CD1c-positive myeloid dendritic cell (primary cell): Measurements from ENCODE around the gene LRRC37A.
"Not testable (repeated sequence)": the region's sequence is repeated elsewhere in the genome, so short reads cannot be mapped to it uniquely, and the experiment has no call there.

Experiments
- DNase-seq: peaks from one replicate; pipeline ENCODE4 v3.0.0-alpha.2; 2016; ENCODE audit errors: extremely low spot score

Gene LRRC37A

DNA sequence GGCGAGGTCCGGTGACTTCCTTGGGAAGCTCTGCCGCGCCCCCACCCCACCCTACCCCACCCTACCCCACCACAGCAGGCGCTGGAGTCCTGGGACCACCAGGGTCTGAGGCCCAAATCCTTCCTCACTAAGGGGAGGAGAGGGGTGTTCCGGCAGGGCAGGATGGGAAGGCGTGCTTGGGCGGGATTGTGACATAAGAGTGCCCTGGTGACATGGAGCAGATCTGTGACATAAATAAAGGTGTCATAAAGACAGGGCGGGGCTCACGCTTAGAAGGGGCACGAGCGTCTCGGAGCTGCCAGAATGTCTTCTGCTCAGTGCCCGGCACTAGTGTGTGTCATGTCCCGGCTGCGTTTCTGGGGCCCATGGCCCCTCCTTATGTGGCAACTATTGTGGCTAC, at the start of gene LRRC37A:
LRRC37A (plus strand) TSS at position 301 of the 400 bp plus-strand sequence; CDS start at position 304, 3 bp downstream.
- DNase-seq, result not testable (repeated sequence)

DNA sequence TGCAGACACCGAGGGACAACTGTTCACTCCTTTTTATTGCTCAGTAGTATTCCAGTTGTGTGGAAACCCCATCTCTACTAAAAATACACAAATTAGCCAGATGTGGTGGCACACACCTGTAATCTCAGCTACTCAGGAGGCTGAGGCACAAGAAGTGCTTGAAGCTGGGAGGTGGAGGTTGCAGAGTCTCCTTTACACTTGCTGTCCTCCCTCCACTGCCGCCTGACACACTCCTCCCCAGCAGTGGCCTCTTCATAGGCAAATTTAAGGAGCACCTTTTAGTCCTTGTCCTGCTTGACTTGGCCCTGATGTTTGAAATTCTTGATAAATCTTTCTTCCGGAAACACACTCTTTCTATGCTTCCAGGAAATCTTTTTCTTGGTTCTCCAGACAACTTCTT, 45.8 kb upstream of the LRRC37A start:
- not testable (repeated sequence) for DNase-seq

DNA sequence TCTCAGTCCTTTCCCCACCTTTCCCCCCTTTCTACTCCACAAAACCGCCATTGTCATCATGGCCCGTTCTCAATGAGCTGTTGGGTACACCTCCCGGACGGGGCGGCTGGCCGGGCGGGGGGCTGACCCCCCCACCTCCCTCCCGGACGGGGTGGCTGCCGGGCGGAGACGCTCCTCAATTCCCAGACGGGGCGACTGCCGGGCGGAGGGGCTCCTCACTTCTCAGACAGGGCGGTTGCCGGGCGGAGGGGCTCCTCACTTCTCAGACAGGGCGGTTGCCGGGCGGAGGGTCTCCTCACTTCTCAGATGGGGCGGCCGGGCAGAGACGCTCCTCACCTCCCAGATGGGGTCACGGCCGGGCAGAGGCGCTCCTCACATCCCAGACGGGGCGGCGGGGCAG, 42.1 kb upstream of the LRRC37A start:
- not testable (repeated sequence) for DNase-seq

GRCh38 chr17:46253722-46254121, 41.2 kb upstream of the LRRC37A start:
- peak; percentile 72 for DNase-seq

DNA sequence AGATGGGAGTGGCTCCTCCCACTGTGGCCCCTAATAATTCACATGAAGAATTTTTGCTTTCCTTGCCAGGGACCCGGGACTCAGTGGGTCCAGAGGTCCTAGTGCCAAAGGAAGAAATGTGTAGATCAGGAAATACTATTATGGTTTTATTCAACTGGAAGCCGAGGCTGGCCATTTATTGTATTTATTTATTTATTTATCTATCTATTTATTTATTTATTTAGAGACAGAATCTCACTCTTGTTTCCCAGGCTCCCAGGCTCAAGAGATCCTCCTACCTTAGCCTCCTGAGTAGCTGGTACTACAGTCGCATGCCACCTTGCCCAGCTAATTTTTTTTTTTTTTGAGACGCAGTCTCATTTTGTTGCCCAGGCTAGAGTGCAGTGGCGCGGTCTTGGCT, 40.7 kb upstream of the LRRC37A start:
- DNase-seq, result not testable (repeated sequence)

GRCh38 chr17:46256369-46256768, 38.6 kb upstream of the LRRC37A start:
- DNase-seq, result not testable (repeated sequence)

GRCh38 chr17:46259845-46260661, 34.9 kb upstream of the LRRC37A start:
- DNase-seq, result not testable (repeated sequence)

DNA sequence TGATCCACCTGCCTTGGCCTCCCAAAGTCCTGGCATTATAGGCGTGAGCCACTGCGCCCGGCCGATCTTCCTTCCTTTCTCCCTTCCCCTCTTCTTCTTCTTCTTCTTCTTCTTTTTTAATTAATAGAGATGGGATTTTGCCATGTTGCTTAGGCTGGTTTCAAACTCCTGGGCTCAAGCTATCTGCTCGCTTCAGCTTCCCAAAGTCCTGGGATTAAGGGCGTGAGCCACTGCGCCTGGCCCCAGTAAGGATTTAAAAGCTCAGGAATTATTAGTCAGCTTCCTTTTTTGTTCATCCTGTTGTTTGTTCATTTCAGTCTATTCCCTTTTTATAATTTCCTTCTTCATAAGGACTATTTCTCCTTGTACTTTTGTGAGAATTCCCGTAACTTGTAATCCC, 32.7 kb upstream of the LRRC37A start:
- no peak for DNase-seq

DNA sequence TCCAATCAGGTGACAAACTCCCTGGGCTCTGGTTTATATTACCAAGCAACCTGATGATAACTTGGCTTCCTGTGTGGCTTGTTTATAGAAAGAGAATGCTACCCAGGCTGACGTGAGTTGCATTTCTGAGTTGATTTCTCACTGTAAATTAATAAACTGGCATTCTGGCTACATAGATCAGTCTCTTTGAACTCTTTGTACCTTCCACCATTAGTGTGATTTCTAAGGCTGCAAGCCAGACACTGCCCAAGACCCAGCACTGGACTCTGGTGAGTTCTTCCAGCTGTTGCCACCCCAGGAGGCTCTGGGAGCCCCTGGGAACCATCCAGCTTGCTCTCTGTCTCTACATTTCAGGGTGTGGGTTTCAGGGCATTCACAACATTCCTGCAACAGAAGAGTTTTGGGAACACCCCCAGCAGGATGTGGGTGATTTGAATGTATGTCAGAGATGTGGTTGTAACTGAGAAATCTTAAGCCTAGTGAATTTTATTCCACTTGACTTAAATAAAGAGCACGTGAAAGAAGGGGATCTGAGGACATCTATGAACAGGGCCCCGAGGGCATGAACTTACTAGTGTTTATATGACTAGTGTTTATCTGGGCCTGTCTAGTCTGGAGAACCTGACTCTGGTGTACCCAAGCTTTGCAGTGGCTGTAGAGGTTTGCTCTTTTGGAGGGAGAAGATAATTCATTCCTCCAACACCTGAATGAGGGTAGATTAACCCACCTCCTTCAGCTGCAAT, 30.3 kb upstream of the LRRC37A start:
- DNase-seq, result no peak

DNA sequence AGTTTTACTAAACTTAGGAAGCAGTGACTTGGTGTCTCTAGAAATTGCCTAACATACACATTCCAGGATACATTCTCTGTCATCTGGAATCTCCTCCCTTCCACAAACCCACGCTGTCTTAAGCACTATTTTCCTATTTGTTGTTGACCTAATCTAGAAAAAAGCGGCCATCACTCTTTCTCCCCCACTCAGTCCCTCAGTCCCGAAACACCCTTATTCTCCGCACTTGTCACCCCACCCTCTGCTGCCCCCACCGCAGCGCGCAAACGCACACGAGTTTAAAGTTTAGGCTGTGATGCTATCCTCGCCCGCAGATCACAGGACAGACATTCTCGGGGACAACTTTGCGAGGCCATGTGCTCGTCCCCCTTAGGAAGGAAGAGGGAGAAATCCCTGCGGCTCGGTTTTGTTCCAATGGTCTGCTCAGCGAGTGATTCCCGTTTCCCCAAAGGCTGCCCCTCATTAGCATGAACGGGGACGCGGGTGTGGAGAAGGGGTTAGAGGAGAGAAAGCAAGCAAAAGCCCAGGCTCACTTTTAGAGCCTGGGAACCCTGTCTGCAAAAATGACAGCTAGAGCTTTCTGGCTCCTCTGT, 28.8 kb upstream of the LRRC37A start:
- not testable (repeated sequence) for DNase-seq

GRCh38 chr17:46266656-46267544, 28.0 kb upstream of the LRRC37A start:
- DNase-seq, result peak; percentile 95

DNA sequence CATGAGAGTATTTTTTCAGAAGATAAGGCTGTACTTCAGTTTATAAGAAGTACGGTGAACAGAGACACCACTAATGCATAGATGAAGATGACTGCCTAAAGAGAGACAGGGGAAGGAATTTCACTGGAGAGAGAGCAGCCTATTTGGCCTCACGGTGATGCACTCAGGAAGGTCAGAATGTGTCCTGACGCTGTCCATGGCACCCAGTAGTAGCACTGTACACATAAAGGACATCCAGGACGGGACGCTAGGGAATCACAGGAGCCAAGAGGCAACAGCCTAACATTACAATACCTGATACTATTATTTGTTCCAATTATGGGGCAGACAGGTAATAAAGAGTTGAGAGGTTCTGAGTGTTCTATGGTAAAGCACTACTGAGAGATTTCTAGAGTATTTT, 24.9 kb upstream of the LRRC37A start:
- DNase-seq, result no peak

GRCh38 chr17:46273541-46274236, 21.2 kb upstream of the LRRC37A start:
- no peak for DNase-seq

GRCh38 chr17:46274238-46274637, 20.7 kb upstream of the LRRC37A start:
- DNase-seq, result no peak

DNA sequence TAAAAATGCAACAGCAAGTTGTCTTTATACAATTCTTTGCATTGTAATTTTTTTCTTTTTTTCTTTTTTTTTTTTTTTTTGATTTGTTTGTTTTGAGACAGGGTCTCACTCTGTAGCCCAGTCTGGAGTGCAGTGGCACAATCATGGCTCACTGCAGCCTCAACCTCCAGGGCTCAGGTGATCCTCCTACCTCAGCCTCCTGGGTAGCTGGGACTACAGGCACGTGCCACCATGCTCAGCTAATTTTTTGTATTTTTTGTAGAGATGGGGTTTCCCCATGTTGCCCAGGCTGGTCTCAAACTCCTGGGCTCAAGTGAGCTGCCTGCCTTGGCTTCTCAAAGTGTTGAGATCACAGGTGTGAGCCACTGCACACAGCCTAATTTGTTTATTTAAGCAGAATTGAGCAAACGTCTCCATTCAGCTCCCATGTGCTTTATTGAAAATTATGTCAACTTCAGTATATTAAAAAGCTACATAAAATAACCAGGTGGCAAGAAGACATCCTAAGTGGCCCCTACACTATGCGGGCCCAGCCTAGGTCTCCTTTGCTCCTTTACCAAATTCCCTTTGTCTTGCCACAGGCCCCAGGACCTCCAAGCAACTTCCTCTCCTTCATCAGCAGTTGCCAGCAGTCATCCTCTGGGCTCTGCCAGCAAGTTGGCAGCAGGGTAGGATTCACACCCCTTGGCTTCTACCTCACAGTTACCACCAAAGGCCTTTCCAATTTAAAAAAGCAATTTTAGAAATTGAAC, 18.0 kb upstream of the LRRC37A start:
- DNase-seq, result not testable (repeated sequence)

DNA sequence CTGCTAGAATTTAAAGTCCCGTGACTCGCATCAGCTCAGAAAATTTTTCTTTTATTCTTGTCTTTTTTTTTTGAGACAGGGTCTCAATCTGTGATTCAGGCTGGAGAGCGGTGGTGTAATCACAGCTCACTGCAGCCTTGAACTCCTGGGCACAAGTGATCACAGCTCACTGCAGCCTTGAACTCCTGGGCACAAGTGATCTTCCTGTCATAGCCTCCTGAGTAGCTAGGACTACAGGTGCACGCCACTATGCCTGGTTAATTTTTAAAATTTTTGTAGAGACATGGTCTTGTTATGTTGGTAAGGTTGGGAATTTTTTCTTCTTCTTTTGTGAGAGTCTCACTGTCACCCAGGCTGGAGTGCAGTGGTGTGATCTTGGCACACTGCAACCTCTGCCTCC, 13.6 kb upstream of the LRRC37A start:
- DNase-seq, result not testable (repeated sequence)

- DNase-seq, result not testable (repeated sequence)
Measured at GRCh38 chr17:46282635-46283034, 12.3 kb upstream of the LRRC37A start.

DNA sequence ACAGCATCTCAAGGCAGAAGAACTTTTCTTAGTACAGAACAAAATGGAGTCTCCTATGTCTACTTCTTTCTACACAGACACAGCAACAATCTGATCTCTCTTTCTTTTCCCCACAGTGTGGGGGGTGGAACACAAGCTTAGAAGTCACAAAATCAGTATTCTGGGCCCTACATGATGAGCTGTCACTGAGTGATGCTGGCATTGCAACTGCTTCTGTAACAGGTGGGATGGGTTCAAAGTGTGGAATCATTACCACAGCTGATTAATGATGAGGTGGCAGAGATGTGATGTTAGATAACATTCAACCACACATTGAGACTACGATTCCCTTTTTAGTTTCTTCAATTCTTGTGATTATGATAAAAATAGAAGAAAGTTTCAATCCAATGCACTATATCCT, 10.5 kb upstream of the LRRC37A start:
- DNase-seq, result not testable (repeated sequence)

- not testable (repeated sequence) for DNase-seq
Measured at GRCh38 chr17:46285500-46285899, 9.4 kb upstream of the LRRC37A start.

DNA sequence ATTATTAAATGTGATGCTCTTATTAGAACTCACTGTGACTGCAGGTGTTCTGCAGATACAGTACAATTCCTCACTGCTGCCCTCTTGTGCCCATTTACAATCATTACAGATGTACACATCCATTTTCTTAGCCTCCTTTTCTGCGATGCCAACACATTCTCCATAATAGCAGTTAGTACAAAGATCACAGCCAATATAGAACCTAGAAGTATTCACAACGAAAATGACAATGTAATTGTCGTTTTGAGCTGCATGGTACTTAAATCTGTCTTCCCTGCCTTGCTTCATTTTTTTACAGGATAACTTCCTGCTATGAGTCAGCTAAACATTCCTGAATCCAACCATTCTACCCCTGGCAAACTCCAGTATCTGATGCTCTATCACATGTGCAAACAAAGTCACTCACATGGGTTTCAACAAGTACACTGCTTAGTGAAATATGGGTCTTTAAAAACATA, 8.1 kb upstream of the LRRC37A start:
- DNase-seq, result peak; percentile 76
